GM06990 (cell line): ENCODE measurements around the gene TBL1X.

Experiments used
- DNase-seq: peaks from one replicate; pipeline ENCODE4 v3.0.0-alpha.2; 2011; ENCODE audit not compliant: insufficient read length; ENCODE audit errors: extremely low read depth
- H3K27me3 ChIP-seq: replicated peaks from 2 replicates; pipeline ENCODE4 v1.6.0; 2011; ENCODE audit warnings: low read length; ENCODE audit not compliant: control insufficient read depth, insufficient read depth
- H3K36me3 ChIP-seq: 2 replicates; pipeline ENCODE4 v1.5.1; 2011; ENCODE audit warnings: low read length; ENCODE audit not compliant: control insufficient read depth, insufficient read depth
- H3K4me3 ChIP-seq: replicated peaks from 2 replicates; pipeline ENCODE4 v1.5.1; 2011; ENCODE audit warnings: low read depth, mild to moderate bottlenecking, control low read depth, low read length
- TF ChIP-seq, protein P1 (sequence below): IDR thresholded peaks from 2 replicates; pipeline ENCODE4 v1.5.1; 2011; ENCODE audit warnings: low read length, control low read depth, mild to moderate bottlenecking, inconsistent platforms; ENCODE audit not compliant: insufficient read depth, poor library complexity, severe bottlenecking

TBL1X gene

GRCh38 chrX:9784332-9784731, 319.5 kb downstream of the TBL1X start:
- Histone ChIP-seq H3K4me3 (no peak overlapping the region), H3K27me3 (no peaks in the 10 kb centered on the region; the same call in 1 of the 2 replicates), H3K36me3 (no peaks in the 10 kb centered on the region)
- TF ChIP-seq, protein P1, sequence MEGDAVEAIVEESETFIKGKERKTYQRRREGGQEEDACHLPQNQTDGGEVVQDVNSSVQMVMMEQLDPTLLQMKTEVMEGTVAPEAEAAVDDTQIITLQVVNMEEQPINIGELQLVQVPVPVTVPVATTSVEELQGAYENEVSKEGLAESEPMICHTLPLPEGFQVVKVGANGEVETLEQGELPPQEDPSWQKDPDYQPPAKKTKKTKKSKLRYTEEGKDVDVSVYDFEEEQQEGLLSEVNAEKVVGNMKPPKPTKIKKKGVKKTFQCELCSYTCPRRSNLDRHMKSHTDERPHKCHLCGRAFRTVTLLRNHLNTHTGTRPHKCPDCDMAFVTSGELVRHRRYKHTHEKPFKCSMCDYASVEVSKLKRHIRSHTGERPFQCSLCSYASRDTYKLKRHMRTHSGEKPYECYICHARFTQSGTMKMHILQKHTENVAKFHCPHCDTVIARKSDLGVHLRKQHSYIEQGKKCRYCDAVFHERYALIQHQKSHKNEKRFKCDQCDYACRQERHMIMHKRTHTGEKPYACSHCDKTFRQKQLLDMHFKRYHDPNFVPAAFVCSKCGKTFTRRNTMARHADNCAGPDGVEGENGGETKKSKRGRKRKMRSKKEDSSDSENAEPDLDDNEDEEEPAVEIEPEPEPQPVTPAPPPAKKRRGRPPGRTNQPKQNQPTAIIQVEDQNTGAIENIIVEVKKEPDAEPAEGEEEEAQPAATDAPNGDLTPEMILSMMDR, result no peak
- no peak for DNase-seq

GRCh38 chrX:9785254-9785943, 320.5 kb downstream of the TBL1X start:
- DNase-seq, result no peak
- Histone ChIP-seq H3K27me3 (no peaks in the 10 kb centered on the region), H3K4me3 (no peak overlapping the region), H3K36me3 (no peaks in the 10 kb centered on the region)
- TF ChIP-seq, protein P1, result no peak

- TF ChIP-seq, protein P1, result no peak
- no peak within 1 kb of the TSS for H3K4me3 ChIP-seq
- DNase-seq, result no peak
Observed at GRCh38 chrX:9785944-9786797, 321.3 kb downstream of the TBL1X start, which contains the start of gene SHROOM2. Gene SHROOM2 (plus strand): TSS chrX:9786429. CDS start chrX:9786546, 117 bp downstream.

GRCh38 chrX:9786798-9787635, 322.2 kb downstream of the TBL1X start:
- no peak overlapping the region for H3K4me3 ChIP-seq
- no peaks in the 10 kb centered on the region for H3K27me3 ChIP-seq
- H3K36me3 ChIP-seq, result no peaks in the 10 kb centered on the region
- TF ChIP-seq, protein P1, result no peak
- no peak for DNase-seq

More at GRCh38 chrX:9785944-9786797, 321.3 kb downstream of the TBL1X start, which contains the start of gene SHROOM2:
- Histone ChIP-seq H3K36me3 (no peaks in the 10 kb centered on the region), H3K27me3 (no peaks in the 10 kb centered on the region)

GRCh38 chrX:9788911-9789310, 324.1 kb downstream of the TBL1X start:
- Histone ChIP-seq H3K36me3 (no peaks in the 10 kb centered on the region), H3K4me3 (no peak overlapping the region), H3K27me3 (no peaks in the 10 kb centered on the region)
- TF ChIP-seq, protein P1, result no peak
- no peak for DNase-seq
